NCI-H2029 treated with DMSO at 0.1 percent for 48 hours (cell line): Measurements from ENCODE around the gene CAMK1.
A peak's percentile ranks its signal among the peaks of the same experiment; 100 is the strongest.

Experiments used
- DNase-seq: peaks from one replicate; lab custom pipeline; 2025; lab: John Stamatoyannopoulos, UW

The CAMK1 gene

DNA sequence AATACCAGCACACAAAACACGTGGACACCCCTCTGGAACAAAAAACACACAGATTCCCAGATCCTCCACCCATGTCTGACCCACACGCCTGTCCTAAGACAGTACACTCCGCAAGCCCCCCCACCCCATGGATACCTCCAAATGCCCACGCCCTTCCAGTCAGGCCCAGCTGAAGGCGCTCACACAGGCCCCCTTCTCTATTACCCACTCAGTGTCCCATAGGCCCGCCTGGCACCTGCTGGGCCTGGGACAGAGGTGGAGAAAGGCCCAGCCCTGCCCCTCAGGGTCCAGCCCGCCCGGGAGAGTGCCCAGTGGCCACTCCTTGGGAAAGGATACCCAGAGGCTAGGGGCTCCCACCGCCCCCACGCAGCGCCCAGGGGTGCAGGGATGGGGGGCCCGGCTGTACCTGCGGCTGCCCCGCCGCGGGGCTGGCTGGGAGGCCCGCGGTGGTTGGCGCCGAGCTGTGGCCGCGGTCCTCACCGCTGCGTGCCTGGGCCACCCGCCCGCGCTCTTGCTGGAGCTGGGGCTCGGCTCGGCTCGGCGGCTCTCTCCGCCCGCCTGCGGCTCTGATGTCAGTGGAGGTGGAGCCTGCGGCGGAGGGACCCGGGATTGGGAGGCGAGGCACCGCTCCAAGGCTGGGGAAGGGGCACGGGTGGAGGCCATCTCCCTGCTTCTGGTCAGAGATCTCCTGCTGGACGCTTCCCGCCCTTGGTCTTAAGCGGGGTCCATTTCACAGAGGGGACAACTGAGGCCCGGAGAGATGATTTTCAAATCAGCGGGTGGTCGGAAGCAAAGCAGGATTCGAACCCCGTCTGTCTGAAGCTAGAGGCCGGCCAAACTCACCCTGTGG is at the start of gene CAMK1:
TSS of gene CAMK1 (minus strand) at position 522 of the 850 bp plus-strand sequence. CDS start 2,198 bp downstream, outside the sequence.
- peak; percentile 22 for DNase-seq

DNA sequence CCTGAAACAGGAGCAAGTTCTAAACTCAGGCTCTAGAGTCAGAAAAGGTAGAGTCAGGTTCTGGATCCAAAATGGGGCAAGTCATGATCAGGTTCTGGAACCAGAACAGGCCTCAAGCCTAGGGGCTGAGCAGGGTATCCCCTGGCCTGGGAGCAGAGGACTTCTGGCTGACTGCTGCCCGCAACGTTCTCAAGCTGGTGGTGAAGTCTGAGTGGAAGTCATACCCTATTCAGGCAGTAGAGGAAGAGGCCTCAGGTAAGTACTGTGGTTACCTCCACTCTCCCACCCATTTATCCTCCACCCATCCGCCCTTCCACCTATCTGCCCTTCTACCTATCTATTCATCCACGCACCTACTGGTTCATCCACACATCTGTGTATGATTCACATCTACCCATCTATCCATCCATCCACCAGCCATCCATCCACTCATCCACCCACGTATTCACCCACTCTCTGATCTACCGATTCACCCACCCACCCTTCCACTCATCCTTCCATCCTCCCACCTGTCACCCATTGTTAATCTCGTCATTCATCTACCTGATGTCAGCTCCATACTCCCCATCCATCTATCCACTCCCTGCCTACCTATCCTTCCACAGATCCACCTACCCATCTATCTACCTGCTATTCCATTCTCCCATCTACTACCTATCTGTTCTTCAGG is 49.1 kb upstream of the CAMK1 start:
- no peak for DNase-seq

DNA sequence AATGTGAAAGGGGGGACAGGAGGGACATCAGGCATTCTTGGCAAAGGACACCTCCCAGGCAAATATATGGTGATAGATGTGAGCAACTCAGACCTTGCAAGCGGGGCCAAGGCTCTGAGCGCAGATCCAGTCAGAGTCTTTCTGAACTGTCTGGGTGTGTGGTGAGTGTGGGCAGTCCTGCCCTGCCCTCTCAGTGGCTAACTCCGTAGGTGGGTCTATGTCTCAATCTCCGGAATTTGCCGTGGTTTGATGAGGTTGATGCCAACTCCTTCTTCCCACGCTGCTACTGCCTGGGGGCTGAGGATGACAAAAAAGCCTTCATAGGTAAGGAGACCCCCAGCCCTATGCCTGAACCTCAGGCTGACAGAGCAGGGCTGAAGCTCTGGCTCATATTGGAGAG is 47.7 kb upstream of the CAMK1 start:
- DNase-seq, result no peak

DNA sequence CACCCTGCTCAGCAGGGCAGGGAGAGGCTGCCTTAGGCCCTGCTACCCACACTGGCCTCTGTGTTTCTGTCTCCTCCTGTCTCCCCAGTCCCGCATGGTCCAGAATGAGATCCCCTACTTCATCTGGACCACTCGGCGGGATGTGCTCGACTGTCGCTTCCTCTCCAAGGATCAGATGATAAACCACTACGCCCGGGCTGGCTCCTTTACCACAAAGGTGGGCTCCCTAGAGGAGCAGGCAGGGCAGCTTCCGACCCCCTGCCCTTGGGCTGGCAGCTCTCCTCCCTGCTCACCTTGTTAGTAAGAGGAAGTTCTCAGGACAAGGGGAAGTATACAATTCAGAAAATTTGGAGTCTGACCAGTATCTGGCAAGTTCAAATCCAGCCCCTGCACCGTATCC is 46.2 kb upstream of the CAMK1 start:
- no peak for DNase-seq

DNA sequence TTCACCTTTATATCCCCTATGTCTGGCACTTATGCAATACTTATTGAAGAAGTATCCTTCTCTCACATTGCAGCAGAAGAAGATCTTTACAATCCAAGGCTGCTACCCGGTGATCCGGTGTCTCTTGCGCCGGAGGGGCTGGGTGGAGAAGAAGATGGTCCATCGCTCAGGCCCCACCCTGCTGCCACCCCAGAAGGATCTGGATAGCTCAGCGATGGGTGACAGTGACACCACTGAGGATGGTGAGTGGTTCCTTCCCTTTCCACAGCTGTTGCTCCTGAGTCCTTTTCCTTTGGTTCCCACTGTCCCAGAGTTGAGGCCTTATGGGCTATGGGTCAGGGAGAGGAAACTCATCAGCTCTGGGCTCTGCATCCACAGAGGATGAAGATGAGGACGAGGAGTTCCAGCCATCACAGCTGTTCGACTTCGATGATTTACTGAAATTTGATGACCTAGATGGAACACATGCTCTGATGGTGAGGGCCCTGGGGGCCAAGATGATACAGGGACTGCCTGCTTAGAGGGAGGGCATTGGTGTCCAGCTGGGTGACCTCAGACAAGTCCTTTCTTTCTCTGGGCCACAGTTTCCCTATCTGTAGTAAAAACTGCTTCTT is 43.2 kb upstream of the CAMK1 start:
- DNase-seq, result no peak

DNA sequence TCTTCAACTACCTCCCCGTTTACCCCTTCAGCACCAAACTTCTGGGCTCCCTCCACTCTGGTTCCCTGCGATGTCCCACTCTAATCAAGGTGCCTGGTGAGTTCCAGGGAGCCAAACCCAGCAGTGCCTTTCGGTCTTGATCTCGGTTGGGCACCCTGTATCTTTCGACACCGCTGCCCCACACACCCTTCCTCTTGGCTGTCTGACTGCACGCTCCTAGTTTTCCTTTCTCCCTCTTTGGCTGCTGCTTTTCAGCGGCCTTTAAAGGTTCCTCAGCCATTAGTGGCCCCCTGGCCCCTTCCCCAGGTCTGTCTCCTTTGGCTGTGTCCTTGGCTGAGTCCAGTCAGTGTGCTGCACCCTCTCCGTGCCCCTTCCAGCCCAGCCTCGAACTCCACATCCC is 41.1 kb upstream of the CAMK1 start:
- no peak for DNase-seq

DNA sequence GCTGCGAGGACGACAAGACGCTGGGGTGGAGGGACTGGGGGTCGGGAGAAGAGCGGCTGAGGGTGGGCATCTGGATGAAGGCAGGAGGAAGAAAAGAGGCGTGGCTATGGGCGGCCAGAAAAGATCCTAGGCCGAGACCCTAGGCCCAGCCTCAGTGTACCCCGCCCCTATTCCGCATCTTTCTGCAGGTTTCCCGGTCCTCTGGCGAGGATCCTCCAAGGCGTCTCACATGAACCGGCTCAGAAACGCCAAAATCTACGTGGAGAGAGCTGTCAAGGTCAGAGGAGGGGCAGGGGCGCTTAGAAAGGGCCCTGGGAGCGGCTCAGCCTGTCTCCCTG is 40.7 kb upstream of the CAMK1 start:
- DNase-seq, result no peak

DNA sequence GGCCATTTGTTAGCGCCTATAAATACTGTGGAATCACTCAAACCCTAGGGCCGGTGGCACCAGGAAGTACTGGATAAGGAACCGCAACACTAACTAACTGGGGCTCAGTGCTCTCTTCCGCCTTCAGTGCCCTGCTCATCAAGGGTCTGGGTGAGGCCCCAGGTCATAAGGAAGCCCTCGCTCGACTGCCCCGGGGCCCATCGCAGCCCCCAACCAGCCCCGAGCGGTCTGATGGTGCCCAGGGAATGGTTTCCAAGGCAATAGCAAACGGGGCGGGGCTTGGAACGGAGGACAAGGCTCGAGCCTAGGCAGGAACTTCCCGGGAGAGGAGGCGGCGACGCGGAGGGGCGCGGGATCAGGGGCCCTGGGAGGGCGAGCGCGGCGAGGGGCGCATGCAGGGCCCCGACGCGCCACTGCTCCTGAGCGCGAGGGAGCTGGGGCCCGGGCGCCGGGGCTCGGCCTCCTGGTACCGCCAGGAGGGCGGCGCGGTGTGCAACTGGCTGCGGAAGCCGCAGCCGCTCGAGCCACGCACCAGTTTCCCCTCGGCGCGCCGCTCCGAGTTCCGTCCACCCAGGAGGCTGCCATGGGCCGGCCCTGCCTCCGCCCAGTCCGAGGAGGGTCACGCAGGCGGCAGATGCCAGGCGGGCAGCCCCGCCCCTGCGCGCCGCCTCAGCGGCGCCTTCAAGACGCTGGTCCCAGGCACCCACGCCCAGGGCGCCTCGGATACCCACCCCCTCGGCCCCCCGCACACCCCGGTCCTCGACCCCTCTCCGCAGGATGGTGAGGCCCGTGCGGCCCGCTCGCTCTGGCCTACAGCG is 40.1 kb upstream of the CAMK1 start, which contains the start of gene TTLL3:
TSS of gene TTLL3 (plus strand) at position 648 of the 818 bp plus-strand sequence. CDS start 400 bp downstream, outside the sequence.
- peak; percentile 82 for DNase-seq

DNA sequence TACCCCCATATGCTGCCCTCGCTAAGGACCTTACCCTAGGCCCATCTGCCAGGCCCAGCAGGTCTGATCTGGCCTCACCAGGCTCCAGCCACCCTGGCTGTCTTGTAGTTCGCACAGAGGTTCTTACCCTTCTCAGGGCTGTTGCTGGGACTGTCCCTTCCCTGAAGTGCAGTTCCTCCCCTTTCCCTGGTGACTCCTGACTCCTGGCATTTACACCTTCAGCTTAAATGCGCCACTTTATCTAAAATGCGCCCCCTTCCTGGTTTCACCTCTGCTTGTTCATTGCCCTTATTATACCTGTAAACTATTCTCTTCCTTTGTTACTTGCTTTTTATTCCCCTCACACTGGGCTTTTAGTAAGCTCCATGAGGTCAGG is 39.5 kb upstream of the CAMK1 start:
- DNase-seq, result no peak

DNA sequence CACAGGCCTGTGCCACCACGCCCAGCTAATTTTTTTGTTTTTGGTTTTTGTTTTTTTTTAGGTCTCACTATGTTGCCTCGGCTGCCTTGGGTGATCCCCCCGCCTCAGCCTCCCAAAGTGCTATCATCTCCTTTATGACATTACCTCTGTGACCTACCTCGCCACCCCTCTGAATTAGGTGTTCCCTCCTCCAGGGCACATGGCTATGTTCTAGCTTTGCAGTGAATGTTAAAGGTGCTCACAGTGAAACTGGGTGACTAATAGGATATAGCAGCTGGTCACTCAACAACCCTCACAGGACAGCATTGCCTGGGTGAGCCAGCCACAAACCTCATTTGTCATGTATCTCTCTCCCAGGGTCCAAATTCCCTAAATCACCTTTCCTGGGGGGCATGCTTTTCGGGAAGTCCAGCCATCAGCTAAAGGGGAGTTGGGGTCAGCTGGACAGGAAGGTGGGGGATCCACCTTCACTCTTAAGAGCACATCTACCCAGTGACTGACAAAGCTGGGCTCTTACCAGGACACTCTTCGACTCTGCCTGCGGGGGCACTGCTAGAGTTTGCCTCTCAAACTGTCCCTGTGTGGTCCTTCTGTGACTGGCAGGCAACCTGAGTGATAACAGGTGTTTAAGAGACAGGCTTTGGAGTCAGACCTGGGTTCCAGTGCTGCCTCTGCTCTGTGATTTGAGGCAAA is 38.7 kb upstream of the CAMK1 start:
- peak; percentile 34 for DNase-seq

DNA sequence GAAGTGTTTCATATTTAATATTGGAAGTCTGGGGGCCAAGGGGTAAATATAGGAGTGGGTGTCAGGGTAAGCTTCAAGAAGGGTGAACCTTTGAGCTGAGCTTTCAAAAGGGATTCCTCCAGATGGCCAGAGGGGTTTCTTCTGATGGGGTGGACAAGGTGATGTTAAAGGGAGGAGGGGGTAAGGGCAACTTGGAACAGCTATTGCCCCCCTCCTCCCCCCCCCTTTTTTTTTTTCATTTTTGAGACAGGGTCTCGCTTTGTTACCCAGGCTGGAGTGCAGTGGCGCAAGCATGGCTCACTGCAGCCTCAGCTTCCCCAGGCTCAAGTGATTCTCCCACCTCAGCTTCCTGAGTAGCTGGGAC is 38.2 kb upstream of the CAMK1 start:
- DNase-seq, result no peak

DNA sequence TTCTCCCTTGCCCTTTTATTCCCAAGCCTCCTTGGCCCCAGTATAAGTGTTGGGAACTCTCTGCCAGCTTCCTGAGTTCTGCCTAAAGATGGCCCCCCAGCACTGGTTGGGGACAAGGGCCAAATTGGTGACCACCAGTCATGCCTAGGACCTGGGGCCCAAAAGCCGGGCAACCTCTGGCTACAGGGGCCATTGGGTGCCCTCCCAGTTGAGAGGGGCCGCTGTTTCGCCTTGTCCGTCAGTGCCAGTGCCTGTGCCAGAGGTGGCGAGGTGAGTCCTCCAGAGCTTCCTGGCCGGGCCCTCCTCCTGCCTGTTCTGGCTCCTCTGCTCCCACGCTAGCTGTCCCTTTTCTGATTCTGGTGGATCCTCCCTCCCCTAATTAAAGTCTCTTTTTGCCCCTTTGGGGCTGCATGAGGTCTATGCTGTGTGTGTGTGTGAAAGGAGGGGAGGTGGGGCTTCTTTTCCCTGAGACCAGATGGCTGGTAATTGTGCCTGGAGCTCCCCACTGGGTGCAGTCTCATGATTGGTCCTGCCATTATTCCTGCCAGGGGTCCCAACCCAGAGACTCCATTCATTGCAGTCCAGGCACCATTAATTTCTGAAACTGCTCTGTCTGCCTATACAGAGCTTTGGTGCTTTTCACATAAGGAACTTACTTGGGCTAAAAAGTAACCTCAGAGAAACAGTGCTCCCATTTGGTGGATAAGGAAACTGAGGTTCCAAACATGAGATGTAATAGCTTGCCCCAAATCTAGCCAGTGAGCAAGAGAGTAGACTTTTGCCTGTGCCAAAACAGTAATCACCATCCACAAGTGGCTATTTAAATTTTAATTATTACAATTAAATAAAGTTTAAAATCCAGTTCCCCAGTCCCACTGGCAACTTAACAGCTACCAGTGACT is 37.2 kb upstream of the CAMK1 start:
- DNase-seq, result no peak

DNA sequence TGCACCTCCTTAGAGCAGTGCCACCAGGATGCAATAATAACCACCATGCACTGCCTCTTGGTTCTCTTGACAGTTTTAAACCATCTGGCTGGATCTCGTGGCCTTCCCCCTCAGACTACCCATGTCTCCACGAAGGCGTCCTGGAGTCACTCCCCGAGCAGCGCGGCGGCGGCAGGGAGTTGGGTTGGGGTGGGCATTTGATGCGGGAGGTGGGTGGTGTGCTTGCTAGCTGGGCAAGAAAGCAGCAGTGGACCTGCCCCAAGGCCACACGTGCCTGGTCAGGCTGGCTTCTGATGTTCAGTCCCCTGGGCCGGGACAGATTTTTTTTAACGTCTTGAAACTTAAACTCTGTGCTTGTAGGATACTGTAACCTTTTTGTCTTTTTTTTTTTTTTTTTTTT is 36.4 kb upstream of the CAMK1 start:
- no peak for DNase-seq

DNA sequence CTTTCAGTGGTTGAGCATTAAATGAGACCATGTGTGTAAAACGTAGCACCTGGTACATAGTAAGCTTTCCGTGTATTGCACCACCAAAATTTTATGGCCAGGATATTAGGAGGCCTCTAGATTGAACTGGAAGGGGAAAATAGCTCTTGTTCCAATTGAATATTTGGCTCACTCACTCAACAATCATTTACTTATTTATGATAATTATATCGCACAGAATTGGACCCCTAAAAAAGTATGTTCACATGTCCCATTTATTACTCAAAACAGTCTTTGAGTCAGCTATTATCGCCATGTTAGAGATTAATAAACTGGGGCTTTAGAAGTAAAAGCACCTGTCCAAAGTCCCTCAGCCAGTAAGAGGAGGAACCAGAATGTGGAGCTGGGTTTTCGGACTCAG is 35.2 kb upstream of the CAMK1 start:
- no peak for DNase-seq

DNA sequence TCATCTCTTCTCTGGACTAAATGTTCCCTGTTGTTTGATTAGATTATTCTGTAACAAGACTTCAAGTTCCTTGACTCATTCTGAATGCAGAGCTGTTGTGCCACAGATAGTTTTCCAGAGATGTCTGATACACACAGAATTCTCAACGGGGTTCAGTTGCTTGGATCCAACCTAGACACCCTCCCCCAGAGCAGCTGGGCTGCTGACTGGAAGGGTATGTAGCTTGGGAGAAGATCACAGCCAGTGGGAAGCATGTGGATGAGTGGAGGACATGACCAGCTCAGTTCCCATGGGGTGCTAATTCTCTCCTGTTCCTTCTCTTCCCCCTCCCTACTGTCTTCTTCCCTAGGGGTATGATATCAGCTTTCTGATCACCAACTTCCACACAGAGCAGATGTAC is 33.7 kb upstream of the CAMK1 start:
- no peak for DNase-seq

DNA sequence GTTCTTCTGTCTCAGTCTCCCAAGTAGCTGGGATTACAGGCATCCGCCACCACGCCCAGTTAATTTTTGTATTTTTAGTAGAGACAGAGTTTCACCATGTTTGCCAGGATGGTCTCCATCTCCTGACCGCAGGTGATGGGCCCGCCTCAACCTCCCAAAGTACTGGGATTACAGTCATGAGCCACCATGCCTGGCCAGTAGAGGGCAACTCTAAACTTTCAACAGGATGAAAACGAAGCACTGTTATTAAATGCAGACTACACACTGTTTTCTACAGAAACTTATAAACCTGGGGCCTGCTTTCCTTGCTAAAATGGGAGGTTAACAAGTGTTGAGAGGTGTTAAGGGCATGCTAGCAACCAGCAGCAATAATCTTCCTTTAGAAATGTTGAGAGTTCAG is 30.8 kb upstream of the CAMK1 start:
- no peak for DNase-seq

DNA sequence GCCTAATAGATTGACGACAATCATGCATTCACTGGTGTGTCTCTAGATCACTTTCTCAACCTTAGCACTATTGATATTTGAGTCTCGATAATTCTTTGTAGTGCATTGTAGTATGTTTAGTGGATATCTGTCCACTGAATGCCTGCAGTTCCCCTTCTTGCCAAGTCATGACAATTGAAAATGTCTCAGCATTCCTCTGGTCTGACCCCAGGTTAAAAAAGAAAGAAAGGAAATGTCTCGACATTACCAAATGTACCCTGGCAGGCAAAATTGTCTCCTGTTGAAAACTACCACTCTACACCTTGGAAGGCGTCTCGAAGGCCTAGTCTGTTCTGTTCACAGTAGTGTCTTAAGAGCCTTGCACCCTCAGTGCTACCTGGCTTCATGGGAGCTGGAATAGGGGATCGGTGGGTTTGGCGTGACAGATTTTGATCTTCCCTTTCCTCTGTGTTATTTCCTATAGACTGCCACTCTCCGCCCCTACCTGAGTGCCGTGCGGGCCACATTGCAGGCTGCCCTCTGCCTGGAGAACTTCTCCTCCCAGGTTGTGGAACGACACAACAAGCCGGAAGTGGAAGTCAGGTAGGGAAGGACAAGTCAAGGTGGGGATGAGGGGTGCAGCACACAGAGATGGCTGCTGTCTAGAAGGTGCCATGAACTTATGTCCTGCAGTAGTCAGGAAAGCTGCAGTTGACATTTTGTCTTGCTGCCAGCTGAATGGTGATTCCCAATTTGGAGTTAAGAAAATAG is 27.6 kb upstream of the CAMK1 start:
- no peak for DNase-seq

DNA sequence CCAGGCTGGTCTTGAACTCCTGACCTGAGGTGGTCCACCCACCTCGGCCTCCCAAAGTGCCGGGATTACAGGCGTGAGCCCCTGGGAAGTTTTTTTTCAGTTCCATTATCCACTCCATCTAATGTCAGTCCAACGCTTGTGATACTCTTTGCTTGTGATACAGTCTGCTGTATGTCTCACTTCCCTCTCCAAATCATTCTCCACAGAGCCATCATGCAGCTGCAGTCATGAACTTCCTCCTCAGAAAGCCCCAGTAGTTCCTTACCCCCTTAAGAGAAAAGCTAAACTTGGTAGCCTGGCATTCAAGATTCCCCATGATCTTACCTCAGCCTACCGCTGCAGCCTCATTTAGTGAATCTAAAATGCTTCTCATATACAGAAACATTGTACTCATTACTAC is 25.5 kb upstream of the CAMK1 start:
- DNase-seq, result no peak

DNA sequence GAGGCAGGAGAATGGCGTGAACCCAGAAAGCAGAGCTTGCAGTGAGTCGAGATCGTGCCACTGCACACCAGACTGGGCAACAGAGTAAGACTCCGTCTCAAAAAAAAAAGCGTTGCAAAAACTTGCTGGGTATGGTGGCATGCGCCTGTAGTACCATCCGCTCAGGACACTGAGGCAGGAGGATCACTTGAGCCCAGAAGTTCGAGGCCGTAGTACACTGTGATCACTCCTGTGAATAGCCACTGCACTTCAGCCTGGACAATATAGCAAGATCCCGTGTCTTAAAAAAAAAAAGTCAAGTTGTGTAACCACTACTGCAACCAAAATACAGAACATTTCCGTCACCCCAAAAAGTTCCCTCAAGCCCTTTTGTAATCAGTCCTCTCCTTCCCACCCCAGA is 24.7 kb upstream of the CAMK1 start:
- no peak for DNase-seq

DNA sequence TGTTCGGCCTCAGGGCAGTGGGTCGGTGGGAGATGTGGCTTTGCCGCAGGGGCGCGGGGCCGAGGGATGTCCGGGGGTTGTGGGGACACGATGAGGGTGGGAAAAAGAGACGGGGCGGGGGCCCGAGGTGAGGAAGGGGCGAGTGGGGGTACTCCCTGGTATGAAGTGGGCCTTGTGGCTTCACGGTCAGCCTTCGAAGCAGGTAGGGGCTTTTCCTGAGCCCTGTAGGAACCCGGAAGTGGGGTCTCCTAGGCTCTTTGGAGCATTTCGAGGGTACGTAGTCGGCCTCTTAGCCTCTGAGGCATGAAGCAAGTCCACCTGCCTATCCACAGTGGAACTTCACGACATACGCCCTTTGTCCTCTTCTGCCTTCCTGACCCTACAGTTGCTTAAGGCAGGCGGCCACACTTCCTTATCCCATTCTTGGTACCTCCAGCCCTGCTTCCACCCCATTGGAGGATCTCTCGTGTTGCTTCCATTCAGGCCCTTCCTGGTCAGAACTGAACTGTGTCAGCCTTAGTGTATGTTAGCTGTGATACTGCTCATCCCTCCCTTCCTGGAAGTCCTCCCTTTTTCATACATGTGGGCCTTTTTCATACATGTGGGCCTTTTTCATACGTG is 23.5 kb upstream of the CAMK1 start:
- DNase-seq, result no peak
